ENCODE measurements around the gene ZBTB1.

- TF ChIP-seq POLR2AphosphoS5 (IDR thresholded peaks at IDR 0.05) = no peak
- TF ChIP-seq, protein P1, sequence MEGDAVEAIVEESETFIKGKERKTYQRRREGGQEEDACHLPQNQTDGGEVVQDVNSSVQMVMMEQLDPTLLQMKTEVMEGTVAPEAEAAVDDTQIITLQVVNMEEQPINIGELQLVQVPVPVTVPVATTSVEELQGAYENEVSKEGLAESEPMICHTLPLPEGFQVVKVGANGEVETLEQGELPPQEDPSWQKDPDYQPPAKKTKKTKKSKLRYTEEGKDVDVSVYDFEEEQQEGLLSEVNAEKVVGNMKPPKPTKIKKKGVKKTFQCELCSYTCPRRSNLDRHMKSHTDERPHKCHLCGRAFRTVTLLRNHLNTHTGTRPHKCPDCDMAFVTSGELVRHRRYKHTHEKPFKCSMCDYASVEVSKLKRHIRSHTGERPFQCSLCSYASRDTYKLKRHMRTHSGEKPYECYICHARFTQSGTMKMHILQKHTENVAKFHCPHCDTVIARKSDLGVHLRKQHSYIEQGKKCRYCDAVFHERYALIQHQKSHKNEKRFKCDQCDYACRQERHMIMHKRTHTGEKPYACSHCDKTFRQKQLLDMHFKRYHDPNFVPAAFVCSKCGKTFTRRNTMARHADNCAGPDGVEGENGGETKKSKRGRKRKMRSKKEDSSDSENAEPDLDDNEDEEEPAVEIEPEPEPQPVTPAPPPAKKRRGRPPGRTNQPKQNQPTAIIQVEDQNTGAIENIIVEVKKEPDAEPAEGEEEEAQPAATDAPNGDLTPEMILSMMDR (IDR thresholded peaks at IDR 0.05 in 8 of 11, conservative IDR thresholded peaks at IDR 0.05 in 3 of 11) = no peak
- no peak for TF ChIP-seq POLR2A (IDR thresholded peaks at IDR 0.05)
Measured at GRCh38 chr14:64572386-64573104, 68.0 kb downstream of the ZBTB1 start.
